ENCODE results near the gene KIF26B. TPM values are rescaled to one million over a fixed set of nuclear protein-coding genes. Genes with fewer than 3 reads are reported as not detected.

KIF26B gene
- total RNA-seq, 2 experiments from 2014 or later = not detected

GRCh38 chr1:245582026-245582425 is 427.2 kb downstream of the KIF26B start:
- no peak for DNase-seq (ENCODE audit: low spot score)
- no TSS peak for BruUV-seq (replicated peaks)
- Histone ChIP-seq H3K9me3 (ENCODE audit: low read length) (no peaks in the 10 kb centered on the region), H4K20me1 (ENCODE audit: insufficient read depth, low read length) (no peaks in the 10 kb centered on the region), H3K4me2 (ENCODE audit: low read length) (no peak overlapping the region), H3K27ac (ENCODE audit: low read depth, low read length, poor library complexity, severe bottlenecking) (no peak overlapping the region), H3K9me2 (ENCODE audit: insufficient read depth, low read length) (no peaks in the 10 kb centered on the region), H3K79me2 (ENCODE audit: insufficient read depth, low read depth, low read length) (no peaks in the 10 kb centered on the region), H3K4me3 (ENCODE audit: low read depth, low read length, poor library complexity, severe bottlenecking) (no peak overlapping the region), H3K4me1 (ENCODE audit: insufficient read depth, low read length, poor library complexity, severe bottlenecking) (no peaks in the 10 kb centered on the region), H2AFZ (ENCODE audit: low read length) (no peak overlapping the region), H3K36me3 (ENCODE audit: insufficient read depth, low read length) (no peaks in the 10 kb centered on the region)
- TF ChIP-seq CTCF (conservative IDR thresholded peaks at IDR 0.05; ENCODE audit: low read length) (no peak), EZH2phosphoT487 (IDR thresholded peaks at IDR 0.05; ENCODE audit: borderline replicate concordance, low read depth, low read length) (no peak)
- CTCF ChIA-PET (ENCODE audit: unreplicated experiment) = no interaction called here
- intact Hi-C loops (cut with micrococcal nuclease; ENCODE audit: unreplicated experiment) = no loop called here
- POLR2A ChIA-PET = no interaction called here

GRCh38 chr1:245583081-245583480 is 428.3 kb downstream of the KIF26B start:
- TF ChIP-seq CTCF (conservative IDR thresholded peaks at IDR 0.05; ENCODE audit: low read length) (no peak), EZH2phosphoT487 (IDR thresholded peaks at IDR 0.05; ENCODE audit: borderline replicate concordance, low read depth, low read length) (no peak)
- Histone ChIP-seq H3K9me2 (ENCODE audit: insufficient read depth, low read length) (no peaks in the 10 kb centered on the region), H3K27ac (ENCODE audit: low read depth, low read length, poor library complexity, severe bottlenecking) (no peak overlapping the region), H4K20me1 (ENCODE audit: insufficient read depth, low read length) (no peaks in the 10 kb centered on the region), H2AFZ (ENCODE audit: low read length) (no peak overlapping the region), H3K79me2 (ENCODE audit: insufficient read depth, low read depth, low read length) (no peaks in the 10 kb centered on the region), H3K4me1 (ENCODE audit: insufficient read depth, low read length, poor library complexity, severe bottlenecking) (no peaks in the 10 kb centered on the region), H3K4me2 (ENCODE audit: low read length) (no peak overlapping the region), H3K4me3 (ENCODE audit: low read depth, low read length, poor library complexity, severe bottlenecking) (no peak overlapping the region), H3K36me3 (ENCODE audit: insufficient read depth, low read length) (no peaks in the 10 kb centered on the region), H3K9me3 (ENCODE audit: low read length) (no peaks in the 10 kb centered on the region)
- intact Hi-C loops (cut with micrococcal nuclease; ENCODE audit: unreplicated experiment) = no loop called here
- BruUV-seq (replicated peaks) = no TSS peak
- DNase-seq (ENCODE audit: low spot score) = no peak
- ChIA-PET POLR2A (no interaction called here), CTCF (ENCODE audit: unreplicated experiment) (no interaction called here)

DNA sequence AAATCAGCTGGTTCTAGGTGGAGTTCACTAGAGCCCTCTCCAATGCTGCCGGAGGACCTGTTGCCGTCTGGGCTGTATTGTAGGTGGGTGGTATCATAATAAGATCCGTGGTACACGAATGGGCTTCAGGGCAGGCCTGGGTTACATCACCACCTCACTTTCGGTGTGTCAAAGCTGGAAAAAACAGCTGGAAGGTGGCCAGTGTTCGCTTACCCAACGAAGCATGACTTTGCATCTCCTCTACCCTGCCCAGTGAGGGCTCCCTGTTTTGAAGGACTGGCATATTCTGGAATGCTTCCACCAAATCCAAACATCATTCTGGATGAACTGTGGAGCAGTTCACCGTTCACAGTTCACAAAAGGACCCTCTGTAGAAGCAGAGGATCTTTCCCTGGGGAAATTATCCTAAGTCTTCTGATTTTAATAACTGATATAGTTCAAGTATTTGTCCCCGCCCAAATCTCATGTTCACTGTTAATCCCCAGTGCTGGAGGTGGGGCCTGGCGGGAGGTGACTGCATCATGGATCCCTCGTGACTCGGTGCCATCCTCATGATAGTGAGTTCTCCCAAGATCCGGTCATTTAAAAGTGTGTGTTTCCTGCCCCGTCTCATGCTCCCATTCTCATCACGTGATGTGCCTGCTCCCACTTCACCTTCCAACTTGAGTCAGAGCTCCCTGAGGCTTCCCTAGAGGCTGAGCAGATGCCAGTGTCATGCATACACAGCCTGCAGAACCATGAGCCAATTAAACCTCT is 429.0 kb downstream of the KIF26B start:
- H3K36me3 ChIP-seq (ENCODE audit: insufficient read depth, low read length) = no peaks in the 10 kb centered on the region
- BruUV-seq (replicated peaks) = no TSS peak
- H3K4me1 ChIP-seq (ENCODE audit: insufficient read depth, low read length, poor library complexity, severe bottlenecking) = no peaks in the 10 kb centered on the region
- no peak overlapping the region for H3K27ac ChIP-seq (ENCODE audit: low read depth, low read length, poor library complexity, severe bottlenecking)
- no peaks in the 10 kb centered on the region for H3K79me2 ChIP-seq (ENCODE audit: insufficient read depth, low read depth, low read length)
- H3K4me2 ChIP-seq (ENCODE audit: low read length) = no peak overlapping the region
- H3K4me3 ChIP-seq (ENCODE audit: low read depth, low read length, poor library complexity, severe bottlenecking) = no peak overlapping the region
- POLR2A ChIA-PET = no interaction called here
- CTCF ChIA-PET (ENCODE audit: unreplicated experiment) = no interaction called here
- H3K9me2 ChIP-seq (ENCODE audit: insufficient read depth, low read length) = no peaks in the 10 kb centered on the region
- intact Hi-C loops (cut with micrococcal nuclease; ENCODE audit: unreplicated experiment) = no loop called here
- no peak for DNase-seq (ENCODE audit: low spot score)
- no peaks in the 10 kb centered on the region for H3K9me3 ChIP-seq (ENCODE audit: low read length)
- no peak overlapping the region for H2AFZ ChIP-seq (ENCODE audit: low read length)
- TF ChIP-seq EZH2phosphoT487 (IDR thresholded peaks at IDR 0.05; ENCODE audit: borderline replicate concordance, low read depth, low read length) (no peak), CTCF (conservative IDR thresholded peaks at IDR 0.05; ENCODE audit: low read length) (no peak)
- H4K20me1 ChIP-seq (ENCODE audit: insufficient read depth, low read length) = no peaks in the 10 kb centered on the region

Measured in OCI-LY7 (cell line).